ENCODE data around the gene RAB3B.

DNA sequence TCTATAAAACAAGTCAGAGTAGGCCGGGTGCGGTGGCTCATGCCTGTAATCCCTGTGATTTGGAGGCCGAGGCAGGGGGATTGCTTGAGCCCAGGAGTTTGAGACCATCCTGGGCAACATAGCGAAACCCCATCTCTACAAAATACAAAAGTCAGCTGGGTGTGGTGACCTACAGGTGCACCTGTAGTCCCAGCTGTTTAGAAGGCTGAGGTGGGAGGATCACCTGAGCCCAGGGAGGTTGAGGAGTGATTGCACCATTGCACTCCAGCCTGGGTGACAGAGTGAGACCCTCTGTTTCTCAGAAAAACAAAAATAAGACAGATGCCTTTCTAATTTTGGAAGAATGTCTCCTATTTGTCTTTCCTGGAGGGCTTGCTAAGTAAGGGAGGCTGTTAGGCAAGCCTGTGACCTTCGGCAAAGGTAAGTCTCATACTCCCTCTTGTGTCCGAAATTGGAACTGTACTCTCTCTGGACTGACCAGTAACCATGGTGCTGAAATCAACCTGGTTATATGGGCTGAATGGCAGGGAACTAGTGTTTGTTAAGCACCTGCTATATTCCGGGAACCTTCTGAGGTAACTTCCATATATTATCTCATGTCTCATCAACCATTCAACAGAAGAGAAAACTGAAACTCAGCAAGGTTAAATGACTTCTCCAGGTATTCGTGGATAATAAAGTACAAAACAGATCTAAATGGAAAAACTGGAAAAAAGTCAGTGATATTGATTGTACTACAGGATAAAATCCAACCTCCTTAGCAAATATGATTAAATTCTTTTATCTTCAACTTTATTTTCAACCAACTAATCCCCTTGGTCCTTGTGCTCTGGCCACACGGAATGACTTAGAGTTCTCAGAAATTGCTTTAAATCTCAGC is 11.8 kb upstream of the RAB3B start:
- TF ChIP-seq, protein P1, sequence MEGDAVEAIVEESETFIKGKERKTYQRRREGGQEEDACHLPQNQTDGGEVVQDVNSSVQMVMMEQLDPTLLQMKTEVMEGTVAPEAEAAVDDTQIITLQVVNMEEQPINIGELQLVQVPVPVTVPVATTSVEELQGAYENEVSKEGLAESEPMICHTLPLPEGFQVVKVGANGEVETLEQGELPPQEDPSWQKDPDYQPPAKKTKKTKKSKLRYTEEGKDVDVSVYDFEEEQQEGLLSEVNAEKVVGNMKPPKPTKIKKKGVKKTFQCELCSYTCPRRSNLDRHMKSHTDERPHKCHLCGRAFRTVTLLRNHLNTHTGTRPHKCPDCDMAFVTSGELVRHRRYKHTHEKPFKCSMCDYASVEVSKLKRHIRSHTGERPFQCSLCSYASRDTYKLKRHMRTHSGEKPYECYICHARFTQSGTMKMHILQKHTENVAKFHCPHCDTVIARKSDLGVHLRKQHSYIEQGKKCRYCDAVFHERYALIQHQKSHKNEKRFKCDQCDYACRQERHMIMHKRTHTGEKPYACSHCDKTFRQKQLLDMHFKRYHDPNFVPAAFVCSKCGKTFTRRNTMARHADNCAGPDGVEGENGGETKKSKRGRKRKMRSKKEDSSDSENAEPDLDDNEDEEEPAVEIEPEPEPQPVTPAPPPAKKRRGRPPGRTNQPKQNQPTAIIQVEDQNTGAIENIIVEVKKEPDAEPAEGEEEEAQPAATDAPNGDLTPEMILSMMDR (conservative IDR thresholded peaks at IDR 0.05 in 1 of 2, IDR thresholded peaks at IDR 0.05 in 1 of 2; ENCODE audit: extremely low read depth in 1 of 2, insufficient read depth in 1 of 2, low read depth in 1 of 2, low read length in 2 of 2) = peak; percentile 92 to 97
- no peak for TF ChIP-seq EZH2 (IDR thresholded peaks at IDR 0.05; ENCODE audit: borderline replicate concordance, low read length)
